ENCODE data around the gene USP43.

GRCh38 chr17:9715503-9716016 is 70.2 kb downstream of the USP43 start:
- no peak for TF ChIP-seq CTCF (IDR thresholded peaks at IDR 0.05; ENCODE audit: insufficient read depth, low read depth, low read length)
- no peak for TF ChIP-seq EZH2 (IDR thresholded peaks at IDR 0.05; ENCODE audit: insufficient read depth, low read length)

Measured in astrocyte (in vitro differentiated cells and primary cell).